NCI-H187 (cell line): ENCODE measurements around the gene NCAPH2.
"Not testable (repeated sequence)": the region's sequence is repeated elsewhere in the genome, so short reads cannot be mapped to it uniquely, and the experiment has no call there.

ENCODE experiments used
- DNase-seq, 2 experiments: peaks; one replicate each; lab custom pipeline; 2025; lab: John Stamatoyannopoulos, UW

The NCAPH2 gene

GRCh38 chr22:50519151-50519550, 11.1 kb downstream of the NCAPH2 start:
- DNase-seq, result no peak

- not testable (repeated sequence) for DNase-seq
Observed at GRCh38 chr22:50520184-50520583, 12.2 kb downstream of the NCAPH2 start.

- DNase-seq, result no peak
Observed at GRCh38 chr22:50520826-50521453, 12.9 kb downstream of the NCAPH2 start.

- no peak for DNase-seq
Observed at GRCh38 chr22:50521710-50522109, 13.7 kb downstream of the NCAPH2 start.

- no peak for DNase-seq
Observed at GRCh38 chr22:50522208-50522805, 14.3 kb downstream of the NCAPH2 start.

GRCh38 chr22:50522806-50523438, 14.9 kb downstream of the NCAPH2 start:
- no peak for DNase-seq

- no peak for DNase-seq
Observed at GRCh38 chr22:50523458-50523805, 15.4 kb downstream of the NCAPH2 start.

- DNase-seq, result no peak
Observed at GRCh38 chr22:50523806-50524675, 16.0 kb downstream of the NCAPH2 start.

- DNase-seq, result no peak
Observed at GRCh38 chr22:50524676-50525103, 16.7 kb downstream of the NCAPH2 start.

- peak; percentile 14 to 59 for DNase-seq
Observed at GRCh38 chr22:50525104-50525857, 17.3 kb downstream of the NCAPH2 start, which contains the start of gene SCO2. SCO2 (minus strand) TSS chr22:50525598; CDS start chr22:50524411, 1,187 bp downstream.

GRCh38 chr22:50525858-50526107, 17.8 kb downstream of the NCAPH2 start:
- DNase-seq, result no peak

- no peak for DNase-seq
Observed at GRCh38 chr22:50526108-50526833, 18.2 kb downstream of the NCAPH2 start.

GRCh38 chr22:50526834-50527801, 19.1 kb downstream of the NCAPH2 start:
- no peak for DNase-seq

GRCh38 chr22:50527921-50528681, 20.1 kb downstream of the NCAPH2 start:
- no peak for DNase-seq

- DNase-seq, result no peak
Observed at GRCh38 chr22:50528682-50529415, 20.8 kb downstream of the NCAPH2 start.

- no peak for DNase-seq
Observed at GRCh38 chr22:50529416-50529896, 21.4 kb downstream of the NCAPH2 start.

- DNase-seq, result no peak
Observed at GRCh38 chr22:50529897-50530579, 22.0 kb downstream of the NCAPH2 start, which contains the start of gene TYMP. TYMP (minus strand) TSS chr22:50530012; CDS start chr22:50529709, 303 bp downstream.

- DNase-seq, result no peak
Observed at GRCh38 chr22:50530580-50530876, 22.5 kb downstream of the NCAPH2 start.
